ENCODE measurements around the gene ALPG.
"Not testable (repeated sequence)": the region's sequence is repeated elsewhere in the genome, so short reads cannot be mapped to it uniquely, and the experiment has no call there.

The ALPG gene

GRCh38 chr2:232420463-232421188 is 14.0 kb downstream of the ALPG start:
- no peak for FAIRE-seq

DNA sequence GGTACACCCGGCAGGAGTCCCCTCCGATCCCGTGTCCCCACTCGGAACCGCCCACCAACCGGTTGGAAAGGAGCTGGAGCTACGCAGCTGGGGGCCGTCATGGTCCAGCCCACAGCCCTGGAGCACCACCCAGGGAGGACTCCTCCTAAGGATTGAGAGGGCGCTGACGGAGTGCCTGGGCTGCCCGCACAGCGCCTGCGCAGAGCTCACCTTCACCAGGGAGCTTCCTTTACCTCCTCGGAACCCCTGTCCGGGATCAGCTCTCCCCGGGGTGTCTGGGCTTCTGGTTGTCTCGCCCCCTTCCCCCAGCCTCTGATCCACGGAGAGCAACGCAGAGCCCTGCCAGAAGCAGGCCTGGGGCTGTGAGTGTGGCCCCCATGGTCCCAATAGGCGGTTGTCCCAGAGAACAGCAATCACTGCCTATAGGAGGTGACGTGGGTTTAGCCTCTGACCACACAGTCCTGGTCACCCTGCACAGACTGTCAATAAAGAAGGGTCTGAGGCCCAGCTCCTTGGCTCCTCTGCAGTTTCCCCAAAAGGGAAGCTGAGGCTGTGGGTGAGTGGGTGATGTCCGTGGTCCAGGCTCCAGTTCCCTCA is 14.6 kb downstream of the ALPG start:
- no peak for FAIRE-seq

GRCh38 chr2:232422051-232422450 is 15.4 kb downstream of the ALPG start:
- no peak for FAIRE-seq

- not testable (repeated sequence) for FAIRE-seq
These were observed 16.4 kb downstream of the ALPG start for GRCh38 chr2:232422996-232423395.

- not testable (repeated sequence) for FAIRE-seq
These were observed 16.8 kb downstream of the ALPG start for GRCh38 chr2:232423407-232423806.

GRCh38 chr2:232431705-232432590 is 25.3 kb downstream of the ALPG start:
- FAIRE-seq: no peak

GRCh38 chr2:232432598-232433184 is 26.0 kb downstream of the ALPG start:
- FAIRE-seq: no peak

DNA sequence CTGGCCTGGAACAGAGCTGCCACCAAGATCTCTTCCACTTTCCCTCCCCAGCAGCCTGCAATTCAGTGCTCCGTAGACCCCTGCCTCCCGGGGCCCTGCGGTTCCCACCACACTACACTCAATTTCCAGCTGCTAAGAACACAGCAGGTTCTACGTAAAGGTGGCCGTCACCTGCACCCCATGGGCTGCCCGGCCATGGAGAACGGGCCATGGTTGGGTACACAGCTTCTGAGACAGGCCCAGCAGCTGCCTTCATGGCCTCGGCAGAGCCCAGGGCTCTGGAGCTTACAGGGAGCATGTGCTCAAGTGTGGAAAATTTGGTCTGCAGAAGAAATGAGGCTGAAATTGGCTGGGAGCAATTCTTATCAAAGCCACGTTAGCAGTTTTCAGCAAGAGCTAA is 27.0 kb downstream of the ALPG start:
- FAIRE-seq: not testable (repeated sequence)

DNA sequence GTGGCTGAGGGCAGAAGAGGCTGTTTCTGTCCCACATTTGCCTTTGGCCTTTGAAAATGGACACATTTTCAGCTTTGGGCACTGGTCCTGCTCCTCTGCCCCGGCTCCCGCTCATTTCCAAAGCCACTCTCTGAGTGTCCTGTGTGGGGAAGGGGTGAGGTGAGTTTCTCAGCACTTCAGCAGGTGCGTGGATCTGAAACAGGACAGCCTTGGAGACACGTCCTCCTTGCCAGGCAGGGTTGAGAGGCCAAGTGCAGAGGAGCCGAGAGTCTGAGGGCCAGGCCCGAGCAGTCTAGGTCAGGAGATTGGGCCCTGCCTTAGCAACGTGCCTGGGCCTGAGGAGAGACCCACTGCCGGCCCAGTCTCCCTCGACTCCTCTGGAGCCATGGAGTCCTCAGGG is 27.4 kb downstream of the ALPG start:
- no peak for FAIRE-seq

DNA sequence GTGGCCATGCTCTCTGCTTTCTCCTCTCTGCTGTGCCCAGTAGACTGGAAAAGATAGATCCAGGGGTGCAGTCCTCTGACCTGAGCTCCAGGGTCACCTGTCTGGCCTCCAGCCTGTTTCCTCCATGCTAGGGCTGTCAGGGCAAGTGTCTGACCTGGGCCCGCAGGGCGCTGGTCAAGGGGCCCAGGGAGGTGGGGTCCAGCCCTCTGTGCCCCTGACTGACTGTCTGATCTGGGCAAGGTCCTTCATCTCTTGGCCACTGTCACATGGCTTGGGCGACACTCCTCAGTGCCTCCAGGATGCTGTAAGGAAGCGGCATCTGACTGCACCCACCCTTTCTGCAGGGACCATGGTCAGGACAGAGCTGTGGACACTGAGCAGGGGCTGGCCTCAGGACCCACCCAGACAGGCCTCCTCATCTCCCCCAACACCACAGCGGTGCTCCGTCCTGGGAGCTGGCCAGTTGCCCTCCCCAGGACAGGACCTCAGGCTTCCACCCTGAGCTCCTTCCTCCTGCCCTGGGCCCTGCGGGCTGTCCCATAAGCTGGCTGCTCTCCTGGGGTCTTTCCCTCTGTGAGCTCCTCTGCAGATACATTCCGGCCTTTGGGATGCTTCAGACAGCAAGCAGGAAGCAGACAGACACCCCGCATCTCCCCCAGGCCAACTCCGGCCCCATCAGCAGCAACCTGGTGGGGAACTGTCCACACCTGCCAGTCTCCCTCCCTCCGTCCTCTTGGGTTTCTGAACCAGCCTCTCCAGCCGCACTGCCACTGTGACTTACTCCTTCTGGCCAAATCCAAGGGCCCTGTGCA is 28.1 kb downstream of the ALPG start:
- FAIRE-seq: no peak

- FAIRE-seq: no peak
These were observed 28.7 kb downstream of the ALPG start for GRCh38 chr2:232435375-232435648.

- FAIRE-seq: no peak
These were observed 29.2 kb downstream of the ALPG start for GRCh38 chr2:232435805-232436204.

- no peak for FAIRE-seq
These were observed 29.9 kb downstream of the ALPG start for GRCh38 chr2:232436381-232437194.

DNA sequence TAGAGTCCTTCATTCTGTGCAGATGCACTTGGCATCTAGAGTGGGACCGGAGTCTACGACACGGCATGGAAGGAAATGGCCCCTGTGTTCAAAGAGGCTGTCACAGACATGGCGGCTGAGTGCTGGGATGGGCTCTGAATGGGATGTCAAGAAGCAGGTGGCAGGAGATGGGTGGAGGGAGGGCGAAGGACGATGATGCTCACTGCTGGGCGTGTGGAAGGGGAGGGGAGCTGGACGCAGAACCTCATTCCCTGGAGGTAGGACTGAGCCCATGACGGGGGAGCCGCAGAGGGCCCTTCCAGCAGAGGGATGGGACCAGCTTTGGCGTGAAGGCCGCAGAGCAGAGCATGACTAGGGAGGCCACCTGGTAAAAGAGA is 30.5 kb downstream of the ALPG start:
- FAIRE-seq: no peak

DNA sequence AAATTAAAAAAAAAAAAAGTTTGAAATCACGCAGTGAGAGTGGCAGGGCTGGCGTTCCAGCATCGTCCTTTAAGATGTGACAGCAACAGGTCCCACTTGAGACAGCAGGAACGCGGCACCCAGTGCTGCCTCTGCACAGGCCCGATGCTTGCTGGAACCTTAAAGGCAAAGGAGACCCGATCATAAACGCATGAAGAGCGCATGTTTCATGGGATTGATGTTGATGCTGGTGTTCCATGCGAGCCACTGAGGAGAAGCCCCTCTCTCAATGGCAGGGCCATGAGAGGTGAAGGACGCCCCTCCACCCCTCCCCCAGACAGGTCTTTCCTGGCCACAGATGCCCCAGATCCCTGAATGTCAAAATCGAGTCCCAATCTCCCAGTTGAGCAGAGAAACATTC is 31.4 kb downstream of the ALPG start:
- FAIRE-seq: no peak

DNA sequence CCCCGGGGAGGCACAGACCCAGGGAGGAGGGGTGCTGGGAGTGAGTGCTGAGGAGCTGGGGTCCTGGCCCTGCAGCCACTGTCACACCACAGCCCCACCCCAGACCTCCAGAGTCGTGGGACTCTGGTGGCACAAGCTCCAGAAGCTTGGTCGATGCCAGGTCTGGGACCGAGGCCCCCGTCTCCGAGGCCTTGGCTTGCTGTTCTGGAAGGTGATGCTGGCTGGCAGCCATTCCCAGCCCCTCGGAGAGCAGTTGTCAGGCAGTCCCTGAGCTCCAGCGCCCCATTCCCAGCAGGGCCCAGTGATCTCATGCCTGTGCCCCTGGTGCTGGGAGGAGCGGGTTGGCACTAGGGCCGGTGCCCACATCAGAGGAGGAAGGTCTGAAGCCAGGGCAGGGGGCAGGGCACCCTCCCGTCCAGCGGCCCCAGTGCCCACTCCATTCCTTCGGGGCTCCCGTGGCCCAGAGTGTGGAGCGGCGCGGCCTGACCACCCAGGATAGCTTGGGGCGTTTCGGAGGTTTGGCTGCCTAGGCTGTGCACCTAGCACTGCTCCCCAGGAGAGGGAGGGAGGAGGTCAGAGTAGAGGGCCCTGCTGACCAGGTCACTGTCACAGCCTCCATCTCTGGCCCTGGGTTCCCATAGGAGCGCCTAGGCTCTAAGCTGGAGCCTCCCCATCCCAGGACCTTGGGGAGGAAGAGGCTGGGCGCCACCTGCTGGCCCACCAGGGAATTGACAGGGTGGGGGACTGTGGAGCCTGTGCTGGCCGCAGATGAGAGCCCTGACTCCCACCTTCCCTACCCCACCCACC is 32.5 kb downstream of the ALPG start:
- FAIRE-seq: no peak

GRCh38 chr2:232439758-232440135 is 33.1 kb downstream of the ALPG start:
- FAIRE-seq: no peak

DNA sequence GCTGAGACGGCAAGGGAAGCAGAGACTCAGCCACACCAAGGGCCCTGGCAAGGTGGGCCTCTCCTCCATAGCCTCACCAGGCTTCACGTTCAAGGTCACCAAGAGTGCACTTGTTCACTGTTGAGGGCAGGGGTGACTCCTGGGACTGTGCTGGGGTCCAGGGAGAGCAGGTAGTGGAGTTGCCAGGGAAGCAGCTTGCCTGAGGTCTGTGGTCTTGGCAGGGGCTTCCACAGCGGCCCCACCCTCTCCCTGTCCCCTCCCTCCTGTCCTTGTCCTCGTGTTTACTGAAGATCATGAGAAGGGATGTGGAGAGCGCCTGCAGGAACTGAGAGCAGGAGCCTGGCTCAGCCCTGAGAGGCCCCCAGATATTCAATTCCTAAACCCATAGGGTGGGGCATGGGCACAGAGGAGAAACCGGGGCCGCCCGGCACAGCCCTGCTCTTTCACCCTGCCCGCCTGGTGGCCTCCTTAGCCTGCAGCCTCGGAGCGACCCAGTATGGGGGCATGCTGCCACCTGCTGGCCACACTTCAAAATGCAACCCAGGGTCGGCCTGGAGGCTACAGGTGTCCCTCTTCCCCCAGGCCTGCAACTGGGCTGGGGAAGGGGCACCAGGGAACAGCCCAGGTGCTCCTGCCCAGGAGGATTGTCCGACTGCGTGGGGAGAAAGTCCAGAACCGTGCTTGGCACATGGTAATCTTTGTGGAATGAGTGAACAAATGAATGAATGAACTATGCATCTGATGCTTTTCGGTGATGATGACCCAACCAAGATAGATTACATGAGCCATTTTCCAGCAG is 33.8 kb downstream of the ALPG start:
- FAIRE-seq: not testable (repeated sequence)

DNA sequence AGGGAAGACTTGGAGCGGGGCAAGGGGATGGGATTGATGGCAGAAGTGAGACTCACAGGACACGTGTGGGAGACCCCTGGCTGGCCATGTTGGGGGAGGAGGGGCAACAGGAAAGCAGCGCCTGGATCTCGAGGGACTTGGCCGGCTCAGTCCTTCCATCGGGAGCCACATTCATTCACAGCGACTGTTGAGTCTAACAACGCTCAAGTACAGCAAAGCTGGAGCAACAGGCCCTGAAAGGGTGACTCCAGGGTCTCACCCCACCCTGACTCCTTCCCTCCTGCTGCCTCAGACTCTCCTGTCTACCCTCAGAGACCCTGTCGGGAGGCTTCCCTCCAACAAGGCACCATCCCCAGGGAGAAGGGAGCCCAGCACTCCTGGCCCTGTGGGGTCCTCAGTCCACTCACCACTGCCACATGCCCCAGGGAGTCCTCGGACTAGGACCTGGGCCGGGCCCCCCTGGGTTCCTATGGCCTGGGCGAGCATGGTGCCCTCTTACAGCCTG is 34.6 kb downstream of the ALPG start:
- no peak for FAIRE-seq

- FAIRE-seq: not testable (repeated sequence)
These were observed 35.3 kb downstream of the ALPG start for GRCh38 chr2:232441922-232442321.
